NCI-H526 treated with DMSO at 0.1 percent for 48 hours (cell line): Measurements from ENCODE around the gene SULT1E1.

Source experiments
- DNase-seq: peaks from one replicate; lab custom pipeline; 2025; lab: John Stamatoyannopoulos, UW

The SULT1E1 gene

GRCh38 chr4:69793732-69794131, 66.2 kb downstream of the SULT1E1 start:
- DNase-seq, result no peak
